ENCODE results near the gene HM13. TPM values are rescaled to one million over a fixed set of nuclear protein-coding genes. Genes with fewer than 3 reads are reported as not detected.

HM13 gene
- total and polyA plus RNA-seq, 2 of the 13 experiments (the other 11 are each of a cell fraction or from before 2014, with no cell fraction given) = 118 to 243 TPM

DNA sequence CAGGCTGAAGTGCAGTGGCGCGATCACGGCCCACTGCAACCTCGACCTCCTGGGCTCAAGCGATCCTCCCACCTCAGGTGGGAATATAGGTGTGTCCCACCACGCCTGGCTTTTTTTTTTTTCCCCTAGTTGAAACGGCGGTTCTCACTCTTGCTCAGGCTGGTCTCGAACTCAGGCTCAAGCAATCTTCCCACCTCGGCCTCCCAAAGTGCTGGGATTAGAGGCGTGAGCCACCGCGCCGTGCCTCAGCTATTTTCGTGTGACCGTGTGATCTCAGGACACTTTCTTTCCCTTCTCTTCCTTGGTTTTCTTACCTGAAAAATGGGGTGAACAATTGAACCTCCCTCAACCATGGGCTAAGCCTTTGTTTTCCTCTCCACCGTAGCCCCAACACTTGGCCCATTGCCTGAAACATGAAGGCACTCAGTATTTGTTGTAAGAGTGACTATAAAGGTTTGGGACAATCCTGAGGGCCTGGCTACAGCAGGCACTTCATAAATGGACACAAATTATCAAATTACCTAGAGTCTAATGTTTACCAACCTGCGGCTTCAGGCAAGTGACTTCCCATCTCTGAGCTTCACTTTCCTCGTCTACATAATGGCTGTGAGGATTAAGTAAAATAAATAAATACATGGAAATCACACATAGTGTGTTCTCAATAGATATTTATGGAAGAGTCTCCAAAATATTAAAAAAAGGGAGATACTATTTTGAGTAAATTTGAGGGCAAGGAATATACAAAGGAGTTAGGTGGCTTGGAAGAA, 59.5 kb downstream of the HM13 start (continued):
- TF ChIP-seq, protein P1, sequence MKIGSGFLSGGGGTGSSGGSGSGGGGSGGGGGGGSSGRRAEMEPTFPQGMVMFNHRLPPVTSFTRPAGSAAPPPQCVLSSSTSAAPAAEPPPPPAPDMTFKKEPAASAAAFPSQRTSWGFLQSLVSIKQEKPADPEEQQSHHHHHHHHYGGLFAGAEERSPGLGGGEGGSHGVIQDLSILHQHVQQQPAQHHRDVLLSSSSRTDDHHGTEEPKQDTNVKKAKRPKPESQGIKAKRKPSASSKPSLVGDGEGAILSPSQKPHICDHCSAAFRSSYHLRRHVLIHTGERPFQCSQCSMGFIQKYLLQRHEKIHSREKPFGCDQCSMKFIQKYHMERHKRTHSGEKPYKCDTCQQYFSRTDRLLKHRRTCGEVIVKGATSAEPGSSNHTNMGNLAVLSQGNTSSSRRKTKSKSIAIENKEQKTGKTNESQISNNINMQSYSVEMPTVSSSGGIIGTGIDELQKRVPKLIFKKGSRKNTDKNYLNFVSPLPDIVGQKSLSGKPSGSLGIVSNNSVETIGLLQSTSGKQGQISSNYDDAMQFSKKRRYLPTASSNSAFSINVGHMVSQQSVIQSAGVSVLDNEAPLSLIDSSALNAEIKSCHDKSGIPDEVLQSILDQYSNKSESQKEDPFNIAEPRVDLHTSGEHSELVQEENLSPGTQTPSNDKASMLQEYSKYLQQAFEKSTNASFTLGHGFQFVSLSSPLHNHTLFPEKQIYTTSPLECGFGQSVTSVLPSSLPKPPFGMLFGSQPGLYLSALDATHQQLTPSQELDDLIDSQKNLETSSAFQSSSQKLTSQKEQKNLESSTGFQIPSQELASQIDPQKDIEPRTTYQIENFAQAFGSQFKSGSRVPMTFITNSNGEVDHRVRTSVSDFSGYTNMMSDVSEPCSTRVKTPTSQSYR (CRISPR knock-in tag; IDR thresholded peaks at IDR 0.05; ENCODE audit: borderline replicate concordance) = no peak
- TF ChIP-seq, protein P2, sequence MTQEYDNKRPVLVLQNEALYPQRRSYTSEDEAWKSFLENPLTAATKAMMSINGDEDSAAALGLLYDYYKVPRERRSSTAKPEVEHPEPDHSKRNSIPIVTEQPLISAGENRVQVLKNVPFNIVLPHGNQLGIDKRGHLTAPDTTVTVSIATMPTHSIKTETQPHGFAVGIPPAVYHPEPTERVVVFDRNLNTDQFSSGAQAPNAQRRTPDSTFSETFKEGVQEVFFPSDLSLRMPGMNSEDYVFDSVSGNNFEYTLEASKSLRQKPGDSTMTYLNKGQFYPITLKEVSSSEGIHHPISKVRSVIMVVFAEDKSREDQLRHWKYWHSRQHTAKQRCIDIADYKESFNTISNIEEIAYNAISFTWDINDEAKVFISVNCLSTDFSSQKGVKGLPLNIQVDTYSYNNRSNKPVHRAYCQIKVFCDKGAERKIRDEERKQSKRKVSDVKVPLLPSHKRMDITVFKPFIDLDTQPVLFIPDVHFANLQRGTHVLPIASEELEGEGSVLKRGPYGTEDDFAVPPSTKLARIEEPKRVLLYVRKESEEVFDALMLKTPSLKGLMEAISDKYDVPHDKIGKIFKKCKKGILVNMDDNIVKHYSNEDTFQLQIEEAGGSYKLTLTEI (CRISPR knock-in tag; conservative IDR thresholded peaks at IDR 0.05) = no peak
- TF ChIP-seq PAWR (CRISPR knock-in tag; IDR thresholded peaks at IDR 0.05; ENCODE audit: borderline replicate concordance) (no peak), ZNF230 (CRISPR knock-in tag; IDR thresholded peaks at IDR 0.05) (peak; percentile 58; the same call in 1 of the 2 replicates), MTF1 (CRISPR knock-in tag; IDR thresholded peaks at IDR 0.05) (no peak), RAD21 (CRISPR knock-in tag; IDR thresholded peaks at IDR 0.05) (0 out of 2 replicates have a peak, but pooled peaks have one; percentile 12), PITX1 (CRISPR knock-in tag; IDR thresholded peaks at IDR 0.05) (peak; percentile 48; the same call in 1 of the 2 replicates), CCDC6 (CRISPR knock-in tag; IDR thresholded peaks at IDR 0.05) (no peak), ESRRA (CRISPR knock-in tag; IDR thresholded peaks at IDR 0.05; ENCODE audit: low read depth) (no peak), KDM4B (CRISPR knock-in tag; IDR thresholded peaks at IDR 0.05) (0 out of 2 replicates have a peak, but pooled peaks have one; percentile 12), NONO (IDR thresholded peaks at IDR 0.05) (no peak), NONO (CRISPR knock-in tag; conservative IDR thresholded peaks at IDR 0.05) (no peak), POLR2A (IDR thresholded peaks at IDR 0.05; ENCODE audit: insufficient read depth in 1 of 2, low read depth in 2 of 2, low read length in 2 of 2) (no peak; a peak in 2 of 4 replicates), ZNF816 (CRISPR knock-in tag; IDR thresholded peaks at IDR 0.05; ENCODE audit: borderline replicate concordance) (peak; percentile 84; the same call in 1 of the 2 replicates), SMC3 (IDR thresholded peaks at IDR 0.05; ENCODE audit: low read length) (no peak), ZNF484 (CRISPR knock-in tag; IDR thresholded peaks at IDR 0.05; ENCODE audit: borderline replicate concordance, low read depth) (no peak), REPIN1 (CRISPR knock-in tag; IDR thresholded peaks at IDR 0.05; ENCODE audit: borderline replicate concordance, low read depth) (no peak; the same call in 1 of the 2 replicates), MZF1 (CRISPR knock-in tag; IDR thresholded peaks at IDR 0.05; ENCODE audit: borderline replicate concordance) (no peak)
- TF ChIP-seq, protein P3, sequence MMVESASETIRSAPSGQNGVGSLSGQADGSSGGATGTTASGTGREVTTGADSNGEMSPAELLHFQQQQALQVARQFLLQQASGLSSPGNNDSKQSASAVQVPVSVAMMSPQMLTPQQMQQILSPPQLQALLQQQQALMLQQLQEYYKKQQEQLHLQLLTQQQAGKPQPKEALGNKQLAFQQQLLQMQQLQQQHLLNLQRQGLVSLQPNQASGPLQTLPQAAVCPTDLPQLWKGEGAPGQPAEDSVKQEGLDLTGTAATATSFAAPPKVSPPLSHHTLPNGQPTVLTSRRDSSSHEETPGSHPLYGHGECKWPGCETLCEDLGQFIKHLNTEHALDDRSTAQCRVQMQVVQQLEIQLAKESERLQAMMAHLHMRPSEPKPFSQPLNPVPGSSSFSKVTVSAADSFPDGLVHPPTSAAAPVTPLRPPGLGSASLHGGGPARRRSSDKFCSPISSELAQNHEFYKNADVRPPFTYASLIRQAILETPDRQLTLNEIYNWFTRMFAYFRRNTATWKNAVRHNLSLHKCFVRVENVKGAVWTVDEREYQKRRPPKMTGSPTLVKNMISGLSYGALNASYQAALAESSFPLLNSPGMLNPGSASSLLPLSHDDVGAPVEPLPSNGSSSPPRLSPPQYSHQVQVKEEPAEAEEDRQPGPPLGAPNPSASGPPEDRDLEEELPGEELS (CRISPR knock-in tag; IDR thresholded peaks at IDR 0.05) = no peak
- TF ChIP-seq, protein P4, sequence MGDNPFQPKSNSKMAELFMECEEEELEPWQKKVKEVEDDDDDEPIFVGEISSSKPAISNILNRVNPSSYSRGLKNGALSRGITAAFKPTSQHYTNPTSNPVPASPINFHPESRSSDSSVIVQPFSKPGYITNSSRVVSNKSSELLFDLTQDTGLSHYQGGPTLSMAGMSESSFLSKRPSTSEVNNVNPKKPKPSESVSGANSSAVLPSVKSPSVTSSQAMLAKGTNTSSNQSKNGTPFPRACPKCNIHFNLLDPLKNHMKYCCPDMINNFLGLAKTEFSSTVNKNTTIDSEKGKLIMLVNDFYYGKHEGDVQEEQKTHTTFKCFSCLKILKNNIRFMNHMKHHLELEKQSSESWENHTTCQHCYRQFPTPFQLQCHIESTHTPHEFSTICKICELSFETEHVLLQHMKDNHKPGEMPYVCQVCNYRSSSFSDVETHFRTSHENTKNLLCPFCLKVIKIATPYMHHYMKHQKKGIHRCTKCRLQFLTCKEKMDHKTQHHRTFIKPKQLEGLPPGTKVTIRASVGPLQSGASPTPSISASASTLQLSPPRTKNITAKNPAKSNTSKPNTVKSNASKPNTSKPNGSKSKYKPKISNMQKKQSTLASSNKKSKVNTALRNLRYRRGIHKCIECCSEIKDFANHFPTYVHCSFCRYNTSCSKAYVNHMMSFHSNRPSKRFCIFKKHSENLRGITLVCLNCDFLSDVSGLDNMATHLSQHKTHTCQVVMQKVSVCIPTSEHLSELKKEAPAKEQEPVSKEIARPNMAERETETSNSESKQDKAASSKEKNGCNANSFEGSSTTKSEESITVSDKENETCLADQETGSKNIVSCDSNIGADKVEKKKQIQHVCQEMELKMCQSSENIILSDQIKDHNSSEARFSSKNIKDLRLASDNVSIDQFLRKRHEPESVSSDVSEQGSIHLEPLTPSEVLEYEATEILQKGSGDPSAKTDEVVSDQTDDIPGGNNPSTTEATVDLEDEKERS (CRISPR knock-in tag; IDR thresholded peaks at IDR 0.05) = peak; percentile 56; the same call in 1 of the 2 replicates

All from HepG2 (cell line).